Body of pancreas (tissue), 4 donors: ENCODE data around the gene TULP4. TPM values are rescaled to one million over a fixed set of nuclear protein-coding genes. Genes with fewer than 3 reads are reported as not detected.
"Not testable (repeated sequence)": the region's sequence is repeated elsewhere in the genome, so short reads cannot be mapped to it uniquely, and the experiment has no call there.

ENCODE experiments used
- ATAC-seq: fragments of 150-250 bp; one replicate; pipeline ENCODE4 v1.9.1; 2016
- DNase-seq, 4 donors: peaks; one replicate each; pipeline ENCODE4 v3.0.0-alpha.2; 2019
- H3K27ac ChIP-seq, 4 donors: fragments of 200-600 bp; sonication (generic); 1 replicate in 3 of 4; 2 replicates in 1 of 4; pipeline versions ENCODE4 v1.5.1 to v1.6.1; 2016 to 2019; ENCODE audit warnings: mild to moderate bottlenecking in 1 of 4, mixed read lengths in 1 of 4, moderate library complexity in 1 of 4
- H3K27me3 ChIP-seq, 2 donors: fragments of 200-600 bp; sonication (generic); one replicate each; pipeline ENCODE4 v1.6.0; 2016; ENCODE audit warnings: mild to moderate bottlenecking in 1 of 2
- H3K36me3 ChIP-seq, 2 donors: fragments of 200-600 bp; sonication (generic); replicated peaks in 1 of 2; 2 replicates each; pipeline ENCODE4 v1.5.1; 2016; ENCODE audit warnings: low read depth in 2 of 2; ENCODE audit not compliant: insufficient read depth in 1 of 2
- H3K4me1 ChIP-seq: fragments of 200-600 bp; sonication (generic); one replicate; pipeline ENCODE4 v1.6.0; 2016
- H3K4me3 ChIP-seq, 2 donors: fragments of 200-600 bp; sonication (generic); 1 replicate in 1 of 2; 2 replicates in 1 of 2; pipeline ENCODE4 v1.5.1; 2016 to 2019
- H3K9me3 ChIP-seq, 3 donors: fragments of 200-600 bp; sonication (generic); 1 replicate in 2 of 3; 2 replicates in 1 of 3; pipeline ENCODE4 v1.5.1; 2016
- CTCF ChIP-seq, 7 experiments: fragments of 450-650 bp in 4 of 7; fragments of 200-600 bp in 3 of 7; sonication (generic) in 3 of 7; IDR thresholded peaks; one replicate each; pipeline ENCODE4 v1.5.1; 2016 to 2019; ENCODE audit warnings: antibody characterized with exemption in 7 of 7
- POLR2A ChIP-seq, 3 donors: fragments of 450-650 bp; IDR thresholded peaks; one replicate each; pipeline ENCODE4 v1.6.1; 2016; ENCODE audit warnings: antibody characterized with exemption in 3 of 3, mild to moderate bottlenecking in 2 of 3
- WGBS, 2 donors: methylation state at CpG; one replicate each; pipeline ENCODE4 v1.1.5; 2017; 5-methylcytosine and 5-hydroxymethylcytosine counted together
- intact Hi-C: fragments of 100-400 bp; cut with DNase I; formaldehyde crosslinking; loops from one replicate; pipeline ENCODE4 v1.15.1; 2023
- total RNA-seq, 2 donors: library from RNA; depleted of rRNA; stranded (reverse); fragments of >200 nt; gene quantifications; one replicate each; pipeline ENCODE4 v1.1.0, GENCODE V29; 2016

The TULP4 gene
- total RNA-seq, 2 donors from 2014 or later: 81.2 to 92.3 TPM

DNA sequence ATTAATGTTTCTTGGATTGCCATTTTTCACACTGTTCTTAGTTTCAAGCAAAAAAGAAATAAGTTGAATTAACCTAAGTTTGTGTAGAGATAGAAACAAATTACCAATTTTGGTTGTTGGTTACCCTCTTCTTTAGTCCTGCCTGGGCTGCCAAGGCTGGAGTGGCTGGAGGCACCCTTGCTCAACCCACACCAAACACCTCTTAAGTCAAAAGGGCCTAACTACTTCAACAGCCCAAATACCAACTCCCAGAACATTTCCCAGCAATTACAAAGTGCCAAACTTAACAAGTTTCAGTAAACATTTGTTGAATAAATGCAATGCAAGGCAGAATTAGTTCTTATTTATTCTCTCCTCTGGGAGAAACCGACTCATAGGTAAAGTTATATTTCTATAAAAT lies 209.5 kb downstream of the TULP4 start:
- no peak for TF ChIP-seq POLR2A (IDR thresholded peaks at IDR 0.05)
- TF ChIP-seq CTCF (IDR thresholded peaks at IDR 0.05): no peak
- Histone ChIP-seq H3K27ac (no peak overlapping the region), H3K4me3 (no peak overlapping the region), H3K36me3 (no peaks in the 10 kb centered on the region), H3K4me1 (peaks cover 6% of the 10 kb centered on the region), H3K9me3 (no peaks in the 10 kb centered on the region), H3K27me3 (no peaks in the 10 kb centered on the region)
- intact Hi-C loops: no loop called here
- ATAC-seq: no peak
- DNase-seq: no peak
- WGBS, 2 donors: 59 to 71% methylated on average over 1 of the region's 1 CpG

DNA sequence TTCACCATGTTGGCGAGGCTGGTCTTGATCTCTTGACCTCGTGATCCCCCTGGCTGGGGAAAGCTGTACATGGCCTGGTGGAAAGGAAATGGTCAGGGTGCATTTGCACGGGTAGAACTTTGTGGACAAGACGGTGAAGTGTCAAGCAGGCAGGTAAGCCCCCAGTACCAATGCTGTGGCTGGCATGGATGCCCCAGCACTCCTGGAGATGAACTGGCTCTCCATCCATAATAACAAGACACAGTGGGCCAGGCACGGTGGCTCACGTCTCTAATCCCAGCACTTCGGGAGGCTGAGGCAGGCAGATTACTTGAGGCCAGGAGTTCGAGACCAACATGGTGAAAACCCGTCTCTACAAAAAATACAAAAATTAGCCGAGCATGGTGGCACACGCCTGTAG lies 210.4 kb downstream of the TULP4 start:
- H3K9me3 ChIP-seq: no peaks in the 10 kb centered on the region
- no peaks in the 10 kb centered on the region for H3K36me3 ChIP-seq
- H3K27ac ChIP-seq: no peak overlapping the region
- H3K27me3 ChIP-seq: no peaks in the 10 kb centered on the region
- ATAC-seq: no peak
- 87 to 90% methylated on average over 11 of the region's 11 CpGs for WGBS, 2 donors
- H3K4me1 ChIP-seq: peaks cover 6% of the 10 kb centered on the region
- TF ChIP-seq CTCF (IDR thresholded peaks at IDR 0.05): no peak
- TF ChIP-seq POLR2A (IDR thresholded peaks at IDR 0.05): no peak
- H3K4me3 ChIP-seq: no peak overlapping the region
- no peak for DNase-seq
- intact Hi-C loops: no loop called here

- intact Hi-C loops: no loop called here
- ATAC-seq: no peak
- no peak overlapping the region for H3K27ac ChIP-seq
- TF ChIP-seq CTCF (IDR thresholded peaks at IDR 0.05): no peak
- no peak for TF ChIP-seq POLR2A (IDR thresholded peaks at IDR 0.05)
- no peaks in the 10 kb centered on the region for H3K4me1 ChIP-seq
- no peak overlapping the region for H3K4me3 ChIP-seq
- no peaks in the 10 kb centered on the region for H3K27me3 ChIP-seq
- 93 to 96% methylated on average over 11 to 13 of the region's 15 CpGs for WGBS, 2 donors
- no peaks in the 10 kb centered on the region for H3K9me3 ChIP-seq
- no peak for DNase-seq
- no peaks in the 10 kb centered on the region for H3K36me3 ChIP-seq
These were observed 212.0 kb downstream of the TULP4 start for GRCh38 chr6:158524311-158524710.

GRCh38 chr6:158527858-158528257 lies 215.6 kb downstream of the TULP4 start:
- ATAC-seq, H3K36me3 ChIP-seq, DNase-seq, H3K4me1 ChIP-seq, H3K9me3 ChIP-seq, H3K27me3 ChIP-seq, intact Hi-C loops, H3K27ac ChIP-seq, H3K4me3 ChIP-seq: not testable (repeated sequence)
- WGBS, 2 donors: 81 to 84% methylated on average over 1 of the region's 1 CpG

DNA sequence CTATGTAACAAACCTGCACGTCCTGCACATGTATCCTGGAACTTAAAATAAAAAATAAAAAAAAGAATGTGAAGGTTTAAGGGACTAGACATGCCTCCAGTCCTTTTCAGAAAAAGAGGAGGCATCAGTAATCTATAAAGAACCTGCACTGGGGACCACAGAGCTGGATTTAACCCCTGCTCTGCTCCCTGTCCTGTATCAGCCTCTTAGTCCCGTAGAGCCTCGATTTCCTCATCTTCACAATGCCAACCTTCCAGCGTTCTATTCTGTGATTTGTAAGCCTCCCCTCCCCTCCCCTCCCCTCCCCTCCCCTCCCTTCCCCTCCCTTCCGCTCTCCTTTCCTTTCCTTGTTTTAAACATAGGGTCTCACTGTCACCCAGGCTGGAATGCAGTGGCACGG lies 216.6 kb downstream of the TULP4 start:
- intact Hi-C loops: no loop called here
- Histone ChIP-seq H3K9me3 (no peaks in the 10 kb centered on the region), H3K27me3 (no peaks in the 10 kb centered on the region), H3K4me1 (no peaks in the 10 kb centered on the region), H3K36me3 (no peaks in the 10 kb centered on the region), H3K27ac (no peak overlapping the region), H3K4me3 (no peak overlapping the region)
- no peak for DNase-seq
- TF ChIP-seq POLR2A (IDR thresholded peaks at IDR 0.05) (no peak), CTCF (IDR thresholded peaks at IDR 0.05) (no peak)
- 84 to 85% methylated on average over 5 to 6 of the region's 6 CpGs for WGBS, 2 donors
- ATAC-seq: no peak
